GM13976 (cell line): ENCODE data around the gene TRNP1.

Experiments used
- DNase-seq: peaks from one replicate; pipeline ENCODE4 v3.0.0; 2012; ENCODE audit warnings: low spot score
- in situ Hi-C: fragments of 300-500 bp; cut with MboI; formaldehyde crosslinking; loops from one replicate; pipeline ENCODE4 v1.12.0; 2022; ENCODE audit warnings: low sequenced_read_pairs, mixed read lengths, inconsistent platforms; ENCODE audit not compliant: unreplicated experiment
- TF ChIP-seq, protein P1 (sequence below): IDR thresholded peaks from 2 replicates; pipeline ENCODE4 v1.5.1; 2012; ENCODE audit warnings: borderline replicate concordance, mild to moderate bottlenecking; ENCODE audit not compliant: insufficient read depth; ENCODE audit errors: extremely low read depth, missing control alignments, control extremely low read depth

The TRNP1 gene

DNA sequence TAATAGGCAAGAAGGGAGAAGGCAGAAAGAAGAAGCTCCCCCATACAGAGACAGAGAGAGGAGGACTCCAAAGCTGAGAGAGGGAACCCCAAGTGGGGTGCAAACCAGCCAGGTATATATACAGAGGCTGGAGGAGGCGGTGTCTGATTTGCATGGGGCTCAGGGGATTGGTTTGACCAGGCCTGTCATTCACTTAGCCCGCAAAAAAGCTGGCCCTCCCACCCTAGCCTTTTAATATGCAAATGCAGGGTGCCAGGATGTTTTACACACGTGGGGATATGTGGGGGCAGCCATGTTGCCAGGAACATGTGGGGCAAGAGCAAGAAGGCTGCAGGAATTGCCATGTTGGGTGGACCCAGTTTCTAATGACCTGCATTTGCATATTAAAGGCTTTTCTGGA, 56.1 kb downstream of the TRNP1 start:
- in situ Hi-C loops = loop anchor here (5.0 kb wide), 1 partner anchor 48 kb away; no protein-coding TSS in a partner anchor
- no peak for DNase-seq
- TF ChIP-seq, protein P1, sequence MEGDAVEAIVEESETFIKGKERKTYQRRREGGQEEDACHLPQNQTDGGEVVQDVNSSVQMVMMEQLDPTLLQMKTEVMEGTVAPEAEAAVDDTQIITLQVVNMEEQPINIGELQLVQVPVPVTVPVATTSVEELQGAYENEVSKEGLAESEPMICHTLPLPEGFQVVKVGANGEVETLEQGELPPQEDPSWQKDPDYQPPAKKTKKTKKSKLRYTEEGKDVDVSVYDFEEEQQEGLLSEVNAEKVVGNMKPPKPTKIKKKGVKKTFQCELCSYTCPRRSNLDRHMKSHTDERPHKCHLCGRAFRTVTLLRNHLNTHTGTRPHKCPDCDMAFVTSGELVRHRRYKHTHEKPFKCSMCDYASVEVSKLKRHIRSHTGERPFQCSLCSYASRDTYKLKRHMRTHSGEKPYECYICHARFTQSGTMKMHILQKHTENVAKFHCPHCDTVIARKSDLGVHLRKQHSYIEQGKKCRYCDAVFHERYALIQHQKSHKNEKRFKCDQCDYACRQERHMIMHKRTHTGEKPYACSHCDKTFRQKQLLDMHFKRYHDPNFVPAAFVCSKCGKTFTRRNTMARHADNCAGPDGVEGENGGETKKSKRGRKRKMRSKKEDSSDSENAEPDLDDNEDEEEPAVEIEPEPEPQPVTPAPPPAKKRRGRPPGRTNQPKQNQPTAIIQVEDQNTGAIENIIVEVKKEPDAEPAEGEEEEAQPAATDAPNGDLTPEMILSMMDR = no peak
